OCI-LY3 (cell line): ENCODE data around the gene TBATA.

Experiments used
- H2AFZ ChIP-seq: fragments of 200-600, 300-600 bp; shearing (Covaris generic); 2 replicates; pipeline ENCODE4 v1.6.0; 2014; ENCODE audit warnings: antibody characterized with exemption, low read depth, low read length
- H3K27ac ChIP-seq: fragments of 200-600, 300-600 bp; sonication (generic); 2 replicates; pipeline ENCODE4 v1.5.1; 2014; ENCODE audit warnings: mild to moderate bottlenecking, low read length, moderate library complexity, mixed read lengths
- H3K27me3 ChIP-seq: fragments of 200-600, 300-600 bp; sonication (generic); 2 replicates; pipeline ENCODE4 v1.6.1; 2014; ENCODE audit warnings: low read depth, low read length, mixed read lengths
- H3K36me3 ChIP-seq: fragments of 200-600, 300-600 bp; sonication (generic); replicated peaks from 2 replicates; pipeline ENCODE3; 2014; ENCODE audit warnings: low read depth, low read length, mixed read lengths
- H3K4me1 ChIP-seq: fragments of 300-600, 200-600 bp; sonication (generic); 2 replicates; pipeline ENCODE4 v1.6.1; 2014; ENCODE audit warnings: low read length, mixed read lengths
- H3K4me2 ChIP-seq: fragments of 200-600, 300-600 bp; sonication (generic); 2 replicates; pipeline ENCODE4 v1.6.1; 2014; ENCODE audit warnings: low read length, mixed read lengths
- H3K4me3 ChIP-seq: fragments of 300-600, 200-600 bp; sonication (generic); 2 replicates; pipeline ENCODE4 v1.5.1; 2014; ENCODE audit warnings: antibody characterized with exemption, mild to moderate bottlenecking, low read length, moderate library complexity
- H3K79me2 ChIP-seq: fragments of 300-600, 200-600 bp; shearing (Covaris generic); 2 replicates; pipeline ENCODE4 v1.6.1; 2014; ENCODE audit warnings: mild to moderate bottlenecking, low read length, mixed read lengths
- H3K9ac ChIP-seq: fragments of 300-600, 200-600 bp; shearing (Covaris generic); 2 replicates; pipeline ENCODE4 v1.6.0; 2014; ENCODE audit warnings: mild to moderate bottlenecking, low read length, moderate library complexity
- H3K9me3 ChIP-seq: fragments of 200-600, 300-600 bp; shearing (Covaris generic); 2 replicates; pipeline ENCODE4 v1.6.1; 2014; ENCODE audit warnings: low read length, mixed read lengths; ENCODE audit not compliant: insufficient read depth
- H4K20me1 ChIP-seq: fragments of 200-600, 300-600 bp; sonication (generic); 2 replicates; pipeline ENCODE4 v1.6.1; 2016; ENCODE audit warnings: low read length, mixed read lengths; ENCODE audit not compliant: insufficient read depth
- CTCF ChIP-seq: fragments of 200-600, 300-600 bp; sonication (generic); IDR thresholded peaks from 2 replicates; pipeline ENCODE4 v1.5.1; 2014; ENCODE audit warnings: antibody characterized with exemption, low read length, low read depth
- EZH2phosphoT487 ChIP-seq: fragments of 200-600 bp; shearing (Covaris generic); IDR thresholded peaks from 2 replicates; pipeline ENCODE4 v1.6.1; 2018; ENCODE audit warnings: antibody characterized with exemption, mixed run types, low read depth

The TBATA gene

DNA sequence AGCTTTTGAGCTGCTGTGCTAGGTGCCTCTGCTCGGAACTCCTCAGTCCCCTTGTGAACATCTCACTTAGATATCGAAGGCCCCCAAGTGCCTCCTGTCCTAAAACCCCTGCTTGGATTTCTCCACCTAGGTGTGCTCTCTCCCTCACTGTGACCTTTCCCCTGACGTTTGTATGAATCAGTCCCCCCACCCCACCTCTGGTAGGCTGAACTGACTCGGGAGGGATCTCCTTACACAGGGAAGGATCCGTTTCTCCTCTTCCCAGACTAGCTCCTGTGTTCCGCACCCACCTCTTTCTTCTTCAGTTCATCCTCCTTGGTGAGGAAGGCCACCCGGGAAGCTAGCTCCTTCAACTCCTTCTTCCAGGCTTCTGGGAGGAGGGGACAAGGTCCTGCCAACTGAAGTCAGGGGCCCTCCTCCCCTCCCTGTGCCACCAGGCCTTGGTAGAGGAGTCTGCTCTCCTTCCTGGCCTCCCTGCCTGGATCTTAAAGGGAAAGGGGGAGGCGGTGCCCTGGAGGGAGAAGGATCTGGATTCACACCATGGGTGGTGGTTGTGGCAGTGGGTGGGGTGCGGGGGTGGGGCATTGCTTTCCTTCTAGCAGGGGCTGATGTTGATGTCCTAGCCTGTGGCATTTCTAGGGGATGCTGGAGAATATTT is 6.8 kb downstream of the TBATA start:
- H3K79me2 ChIP-seq, result no peaks in the 10 kb centered on the region
- no peak overlapping the region for H3K4me2 ChIP-seq
- no peak overlapping the region for H3K4me3 ChIP-seq
- H3K9me3 ChIP-seq, result no peaks in the 10 kb centered on the region
- no peaks in the 10 kb centered on the region for H3K36me3 ChIP-seq
- H4K20me1 ChIP-seq, result no peaks in the 10 kb centered on the region
- no peaks in the 10 kb centered on the region for H3K27me3 ChIP-seq
- H3K9ac ChIP-seq, result no peak overlapping the region
- H3K27ac ChIP-seq, result no peak overlapping the region
- TF ChIP-seq EZH2phosphoT487 (no peak), CTCF (no peak)
- H2AFZ ChIP-seq, result no peak overlapping the region
- no peaks in the 10 kb centered on the region for H3K4me1 ChIP-seq

DNA sequence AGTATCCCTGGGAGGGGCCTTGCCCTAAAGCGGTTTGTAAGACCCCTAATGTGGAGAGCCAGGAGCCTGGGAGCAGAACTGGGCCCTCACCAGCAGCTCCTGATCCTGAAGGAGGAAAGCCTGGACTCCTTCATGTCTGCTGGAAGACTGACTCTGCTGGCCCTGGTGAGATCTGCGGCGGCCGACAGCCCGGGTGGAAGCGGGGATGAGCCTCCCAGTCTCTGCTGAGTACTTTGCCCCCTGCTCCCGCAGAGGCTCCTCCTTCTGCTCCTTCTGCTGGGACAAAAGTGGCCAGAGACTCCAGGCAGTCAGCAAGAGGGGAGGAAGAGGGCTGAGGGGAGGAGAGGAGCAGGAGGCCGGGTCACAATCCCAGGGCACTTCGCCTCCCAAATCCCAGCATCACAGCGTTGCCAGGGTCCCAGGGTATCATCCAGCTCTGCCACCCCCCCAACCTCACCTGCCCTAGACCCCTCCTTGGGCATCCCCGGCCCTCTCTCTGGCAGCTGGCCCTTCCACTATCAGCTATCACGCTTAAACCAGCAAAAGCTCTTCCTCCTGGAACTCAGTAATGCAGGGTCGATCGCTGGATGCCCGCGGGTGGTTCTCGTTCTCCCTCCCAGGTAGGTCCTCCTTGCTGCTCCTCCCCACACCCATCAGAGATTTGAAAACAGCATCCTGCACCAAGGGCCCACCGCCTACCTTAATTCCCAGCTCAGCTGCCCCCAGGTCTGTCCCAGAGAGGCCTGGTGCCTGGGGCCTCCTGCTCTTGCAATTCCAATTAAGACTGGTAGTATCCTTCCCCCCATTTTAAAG is 7.9 kb downstream of the TBATA start:
- Histone ChIP-seq H3K9me3 (no peaks in the 10 kb centered on the region), H3K9ac (no peak overlapping the region), H3K36me3 (no peaks in the 10 kb centered on the region), H3K4me3 (no peak overlapping the region), H4K20me1 (no peaks in the 10 kb centered on the region), H3K27me3 (no peaks in the 10 kb centered on the region), H2AFZ (no peak overlapping the region), H3K4me2 (no peak overlapping the region), H3K4me1 (no peaks in the 10 kb centered on the region), H3K79me2 (no peaks in the 10 kb centered on the region), H3K27ac (no peak overlapping the region)
- TF ChIP-seq EZH2phosphoT487, result no peak
- TF ChIP-seq CTCF, result no peak

DNA sequence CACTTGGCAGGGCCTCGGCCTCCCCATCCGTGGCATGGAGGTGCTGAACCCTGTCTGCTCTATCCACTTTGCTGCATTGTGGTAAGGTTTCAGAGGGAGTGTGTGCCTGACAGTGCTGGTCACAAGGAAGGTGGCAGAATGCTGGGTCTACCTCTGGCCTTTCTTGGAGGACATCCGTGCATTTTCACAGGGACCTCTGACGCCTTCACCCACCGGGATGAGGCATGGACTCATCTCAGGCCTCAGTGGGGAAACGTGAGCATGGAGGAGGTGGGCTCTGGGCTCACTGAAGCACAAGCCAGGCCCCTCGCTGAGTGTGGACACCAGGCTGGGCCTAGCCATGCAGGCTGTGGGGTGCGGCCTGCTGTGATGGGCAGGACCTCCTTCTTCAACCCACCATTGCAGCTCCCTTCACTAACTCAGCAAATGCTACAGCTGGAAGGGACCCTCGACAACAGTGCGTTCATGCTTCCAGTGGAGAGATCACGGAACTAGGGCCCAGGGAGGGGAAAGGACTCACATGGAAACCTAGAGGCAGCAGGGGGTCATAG is 8.6 kb downstream of the TBATA start:
- Histone ChIP-seq H3K9ac (no peak overlapping the region), H3K4me2 (no peak overlapping the region), H3K27ac (no peak overlapping the region), H3K4me3 (no peak overlapping the region), H3K4me1 (no peaks in the 10 kb centered on the region), H3K9me3 (no peaks in the 10 kb centered on the region), H4K20me1 (no peaks in the 10 kb centered on the region), H3K27me3 (no peaks in the 10 kb centered on the region), H3K36me3 (no peaks in the 10 kb centered on the region), H2AFZ (no peak overlapping the region), H3K79me2 (no peaks in the 10 kb centered on the region)
- no peak for TF ChIP-seq CTCF
- no peak for TF ChIP-seq EZH2phosphoT487

GRCh38 chr10:70775679-70776454 is 9.3 kb downstream of the TBATA start:
- Histone ChIP-seq H3K4me1 (no peaks in the 10 kb centered on the region), H3K27me3 (no peaks in the 10 kb centered on the region), H2AFZ (no peak overlapping the region), H3K27ac (no peak overlapping the region), H4K20me1 (no peaks in the 10 kb centered on the region), H3K79me2 (no peaks in the 10 kb centered on the region), H3K36me3 (no peaks in the 10 kb centered on the region), H3K4me3 (no peak overlapping the region), H3K9me3 (no peaks in the 10 kb centered on the region), H3K9ac (no peak overlapping the region), H3K4me2 (no peak overlapping the region)
- TF ChIP-seq EZH2phosphoT487, result no peak
